ENCODE data around the gene RNF31. TPM values are rescaled to one million over a fixed set of nuclear protein-coding genes. Genes with fewer than 3 reads are reported as not detected.

RNF31 gene
- total and polyA plus RNA-seq, 2 donors (not counting 3 experiments of a cell fraction or from before 2014, with no cell fraction given), result 32.3 to 69.7 TPM

DNA sequence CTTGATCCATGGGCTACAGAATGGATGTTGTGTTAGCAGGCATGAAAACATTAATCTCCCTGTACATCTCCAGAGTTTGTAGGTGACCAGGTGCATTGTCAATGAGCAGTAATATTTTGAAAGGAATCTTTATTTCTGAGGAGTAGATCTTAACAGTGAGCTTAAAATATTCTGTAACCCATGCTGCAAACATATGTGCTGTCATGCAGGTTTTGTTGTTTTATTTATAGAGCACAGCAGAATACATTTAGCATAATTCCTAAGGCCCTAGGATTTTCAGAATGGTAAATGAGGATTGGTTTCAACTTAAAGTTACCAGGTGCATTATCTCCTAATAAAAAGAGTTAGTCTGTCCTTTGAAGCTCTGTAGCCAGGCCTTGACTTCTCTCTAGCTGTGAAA lies 20.4 kb upstream of the RNF31 start:
- no peak overlapping the region for H2AFZ ChIP-seq (ENCODE audit: low read depth, low read length)
- H3K36me3 ChIP-seq (ENCODE audit: control insufficient read depth in 2 of 2, extremely low read depth in 1 of 2, insufficient read depth in 2 of 2, low read length in 2 of 2), result peaks cover 3 to 13% of the 10 kb centered on the region in 2 experiments
- TF ChIP-seq, protein P1, sequence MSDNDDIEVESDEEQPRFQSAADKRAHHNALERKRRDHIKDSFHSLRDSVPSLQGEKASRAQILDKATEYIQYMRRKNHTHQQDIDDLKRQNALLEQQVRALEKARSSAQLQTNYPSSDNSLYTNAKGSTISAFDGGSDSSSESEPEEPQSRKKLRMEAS (IDR thresholded peaks at IDR 0.05; ENCODE audit: insufficient read depth, insufficient read length), result no peak
- TF ChIP-seq POLR2AphosphoS5 (IDR thresholded peaks at IDR 0.05; ENCODE audit: insufficient read depth, low read depth, low read length) (no peak), EZH2 (IDR thresholded peaks at IDR 0.05; ENCODE audit: borderline replicate concordance, low read depth, low read length, severe bottlenecking) (no peak), FOS (IDR thresholded peaks at IDR 0.05; ENCODE audit: borderline replicate concordance, insufficient read depth, low read length) (no peak), GATA2 (IDR thresholded peaks at IDR 0.05; ENCODE audit: insufficient read depth, insufficient read length, low read depth, low read length) (no peak), POLR2A (IDR thresholded peaks at IDR 0.05; ENCODE audit: low read depth, low read length) (no peak), JUN (IDR thresholded peaks at IDR 0.05; ENCODE audit: borderline replicate concordance, insufficient read depth, insufficient read length, low read depth) (no peak), MYC (IDR thresholded peaks at IDR 0.05; ENCODE audit: low read depth, low read length) (no peak)
- TF ChIP-seq, protein P2, sequence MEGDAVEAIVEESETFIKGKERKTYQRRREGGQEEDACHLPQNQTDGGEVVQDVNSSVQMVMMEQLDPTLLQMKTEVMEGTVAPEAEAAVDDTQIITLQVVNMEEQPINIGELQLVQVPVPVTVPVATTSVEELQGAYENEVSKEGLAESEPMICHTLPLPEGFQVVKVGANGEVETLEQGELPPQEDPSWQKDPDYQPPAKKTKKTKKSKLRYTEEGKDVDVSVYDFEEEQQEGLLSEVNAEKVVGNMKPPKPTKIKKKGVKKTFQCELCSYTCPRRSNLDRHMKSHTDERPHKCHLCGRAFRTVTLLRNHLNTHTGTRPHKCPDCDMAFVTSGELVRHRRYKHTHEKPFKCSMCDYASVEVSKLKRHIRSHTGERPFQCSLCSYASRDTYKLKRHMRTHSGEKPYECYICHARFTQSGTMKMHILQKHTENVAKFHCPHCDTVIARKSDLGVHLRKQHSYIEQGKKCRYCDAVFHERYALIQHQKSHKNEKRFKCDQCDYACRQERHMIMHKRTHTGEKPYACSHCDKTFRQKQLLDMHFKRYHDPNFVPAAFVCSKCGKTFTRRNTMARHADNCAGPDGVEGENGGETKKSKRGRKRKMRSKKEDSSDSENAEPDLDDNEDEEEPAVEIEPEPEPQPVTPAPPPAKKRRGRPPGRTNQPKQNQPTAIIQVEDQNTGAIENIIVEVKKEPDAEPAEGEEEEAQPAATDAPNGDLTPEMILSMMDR (IDR thresholded peaks at IDR 0.05; ENCODE audit: extremely low read depth in 1 of 2, insufficient read depth in 1 of 2, low read depth in 1 of 2, low read length in 2 of 2), result no peak
- no peaks in the 10 kb centered on the region for H4K20me1 ChIP-seq (replicated peaks; ENCODE audit: control insufficient read depth, extremely low read depth, insufficient read depth, low read length)
- no TSS peak for BruUV-seq (replicated peaks)
- no peak overlapping the region for H3K4me2 ChIP-seq (ENCODE audit: insufficient read depth, low read length)
- intact Hi-C loops (cut with micrococcal nuclease) (no loop called here), dilution Hi-C loops (cut with MboI; ENCODE audit: extremely low pct_ligation_motif_present, low sequenced_read_pairs) (no loop called here)
- DNase-seq (ENCODE audit: low read depth, low spot score) (no peak), FAIRE-seq (no peak)
- no peaks in the 10 kb centered on the region for H3K27me3 ChIP-seq (ENCODE audit: control insufficient read depth in 2 of 2, insufficient read depth in 2 of 2, low read length in 2 of 2)
- ChIA-PET POLR2A (no interaction called here), CTCF (interaction anchor here (0.7 to 1.3 kb wide), 3 partner anchors 10 to 68 kb away, joined by 3 to 4 read pairs (median 3); partner anchors contain the start of genes DCAF11 and NRL)
- H3K79me2 ChIP-seq (ENCODE audit: control insufficient read depth, insufficient read depth, low read length), result no peaks in the 10 kb centered on the region
- no peaks in the 10 kb centered on the region for H3K9me1 ChIP-seq (replicated peaks; ENCODE audit: control insufficient read depth, extremely low read depth, insufficient read depth, low read length)
- H3K9ac ChIP-seq (replicated peaks; ENCODE audit: extremely low read depth, insufficient read depth, low read length), result no peak overlapping the region
- no peak overlapping the region for H3K4me3 ChIP-seq (replicated peaks in 1 of 3; ENCODE audit: insufficient read depth in 1 of 3, low read depth in 1 of 3, low read length in 3 of 3)
- no peak overlapping the region for H3K27ac ChIP-seq (ENCODE audit: insufficient read depth, low read depth, low read length)
- H3K4me1 ChIP-seq (ENCODE audit: control insufficient read depth, extremely low read depth, insufficient read depth, low read length), result no peaks in the 10 kb centered on the region
- no peaks in the 10 kb centered on the region for H3K9me3 ChIP-seq (replicated peaks; ENCODE audit: control insufficient read depth, insufficient read depth, low read length)
